Prostate gland (tissue), 2 donors: Measurements from ENCODE around the gene FAM114A2. TPM values are rescaled to one million over a fixed set of nuclear protein-coding genes. Genes with fewer than 3 reads are reported as not detected.
A peak's percentile ranks its signal among the peaks of the same experiment; 100 is the strongest.

Experiments used
- DNase-seq: peaks from one replicate; pipeline ENCODE4 v3.0.0-alpha.2; 2019; ENCODE audit warnings: low spot score
- H3K27ac ChIP-seq, 2 donors: fragments of 200-600 bp; sonication (generic); 2 replicates each; pipeline ENCODE4 v1.5.1; 2017 to 2019
- H3K27me3 ChIP-seq: fragments of 200-600 bp; sonication (generic); replicated peaks from 2 replicates; pipeline ENCODE4 v1.5.1; 2019; ENCODE audit not compliant: insufficient read depth
- H3K36me3 ChIP-seq, 2 donors: fragments of 200-600 bp; sonication (generic); 1 replicate in 1 of 2; 2 replicates in 1 of 2; pipeline versions ENCODE4 v1.5.1 to v1.8.1; 2017 to 2019
- H3K4me1 ChIP-seq: fragments of 200-600 bp; sonication (generic); replicated peaks from 2 replicates; pipeline ENCODE4 v1.5.1; 2019
- H3K4me3 ChIP-seq, 2 donors: fragments of 200-600 bp; sonication (generic); 2 replicates each; pipeline ENCODE4 v1.5.1; 2017 to 2019
- H3K9me3 ChIP-seq: fragments of 200-600 bp; sonication (generic); 2 replicates; pipeline ENCODE4 v1.5.1; 2017
- POLR2A ChIP-seq: fragments of 450-650 bp; IDR thresholded peaks from one replicate; pipeline ENCODE4 v1.6.1; 2016; ENCODE audit warnings: antibody characterized with exemption, mild to moderate bottlenecking
- POLR2AphosphoS5 ChIP-seq: sonication (generic); formaldehyde crosslinking; IDR thresholded peaks from one replicate; pipeline ENCODE4 v1.6.1; 2017; ENCODE audit warnings: antibody characterized with exemption
- WGBS: methylation state at CpG from one replicate; pipeline ENCODE4 v1.1.5; 2018; 5-methylcytosine and 5-hydroxymethylcytosine counted together
- intact Hi-C: fragments of 100-400 bp; cut with DNase I; formaldehyde crosslinking; loops from one replicate; pipeline ENCODE4 v1.14.2; 2022
- total RNA-seq, 2 donors: library from RNA; depleted of rRNA; stranded (reverse); fragments of >200 nt; gene quantifications; one replicate each; pipeline ENCODE4 v1.1.0, GENCODE V29; 2016
- TF ChIP-seq, protein P1 (sequence below), 4 experiments: fragments of 200-600 bp in 2 of 4; fragments of 450-650 bp in 2 of 4; sonication (generic) in 2 of 4; IDR thresholded peaks; 1 replicate in 3 of 4; 2 replicates in 1 of 4; pipeline ENCODE4 v1.5.1; 2016 to 2019; ENCODE audit warnings: antibody characterized with exemption in 4 of 4, mild to moderate bottlenecking in 2 of 4, moderate library complexity in 2 of 4

FAM114A2 gene
- total RNA-seq, 2 donors from 2014 or later: 13.8 to 24.2 TPM

DNA sequence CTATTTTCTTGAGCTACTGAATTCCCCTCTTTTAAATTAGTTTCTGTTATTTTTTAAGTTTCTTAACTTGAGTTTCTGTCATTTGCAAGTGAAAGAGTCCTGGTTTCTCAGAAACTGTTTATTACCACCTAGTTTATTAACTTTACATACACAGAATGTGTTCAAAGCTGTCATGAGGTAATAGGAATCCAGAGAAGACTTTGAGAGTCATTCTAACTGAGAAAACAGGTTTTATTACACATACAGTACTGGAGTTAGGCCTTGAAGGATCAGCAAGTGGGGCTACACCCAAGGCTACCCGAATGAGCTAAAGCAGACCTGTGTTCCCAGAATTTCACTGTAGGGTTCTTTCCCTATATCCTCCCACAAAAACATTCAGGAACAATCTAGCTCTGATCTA, 33.1 kb downstream of the FAM114A2 start:
- TF ChIP-seq POLR2A: no peak
- no peak for TF ChIP-seq POLR2AphosphoS5
- TF ChIP-seq, protein P1, sequence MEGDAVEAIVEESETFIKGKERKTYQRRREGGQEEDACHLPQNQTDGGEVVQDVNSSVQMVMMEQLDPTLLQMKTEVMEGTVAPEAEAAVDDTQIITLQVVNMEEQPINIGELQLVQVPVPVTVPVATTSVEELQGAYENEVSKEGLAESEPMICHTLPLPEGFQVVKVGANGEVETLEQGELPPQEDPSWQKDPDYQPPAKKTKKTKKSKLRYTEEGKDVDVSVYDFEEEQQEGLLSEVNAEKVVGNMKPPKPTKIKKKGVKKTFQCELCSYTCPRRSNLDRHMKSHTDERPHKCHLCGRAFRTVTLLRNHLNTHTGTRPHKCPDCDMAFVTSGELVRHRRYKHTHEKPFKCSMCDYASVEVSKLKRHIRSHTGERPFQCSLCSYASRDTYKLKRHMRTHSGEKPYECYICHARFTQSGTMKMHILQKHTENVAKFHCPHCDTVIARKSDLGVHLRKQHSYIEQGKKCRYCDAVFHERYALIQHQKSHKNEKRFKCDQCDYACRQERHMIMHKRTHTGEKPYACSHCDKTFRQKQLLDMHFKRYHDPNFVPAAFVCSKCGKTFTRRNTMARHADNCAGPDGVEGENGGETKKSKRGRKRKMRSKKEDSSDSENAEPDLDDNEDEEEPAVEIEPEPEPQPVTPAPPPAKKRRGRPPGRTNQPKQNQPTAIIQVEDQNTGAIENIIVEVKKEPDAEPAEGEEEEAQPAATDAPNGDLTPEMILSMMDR (IDR thresholded peaks at IDR 0.05): no peak
- Histone ChIP-seq H3K27ac (no peak overlapping the region), H3K36me3 (no peaks in the 10 kb centered on the region), H3K27me3 (no peaks in the 10 kb centered on the region), H3K4me3 (no peak overlapping the region), H3K4me1 (no peaks in the 10 kb centered on the region), H3K9me3 (no peaks in the 10 kb centered on the region)
- intact Hi-C loops: no loop called here
- no peak for DNase-seq
- 74% methylated on average over 1 of the region's 1 CpG for WGBS

DNA sequence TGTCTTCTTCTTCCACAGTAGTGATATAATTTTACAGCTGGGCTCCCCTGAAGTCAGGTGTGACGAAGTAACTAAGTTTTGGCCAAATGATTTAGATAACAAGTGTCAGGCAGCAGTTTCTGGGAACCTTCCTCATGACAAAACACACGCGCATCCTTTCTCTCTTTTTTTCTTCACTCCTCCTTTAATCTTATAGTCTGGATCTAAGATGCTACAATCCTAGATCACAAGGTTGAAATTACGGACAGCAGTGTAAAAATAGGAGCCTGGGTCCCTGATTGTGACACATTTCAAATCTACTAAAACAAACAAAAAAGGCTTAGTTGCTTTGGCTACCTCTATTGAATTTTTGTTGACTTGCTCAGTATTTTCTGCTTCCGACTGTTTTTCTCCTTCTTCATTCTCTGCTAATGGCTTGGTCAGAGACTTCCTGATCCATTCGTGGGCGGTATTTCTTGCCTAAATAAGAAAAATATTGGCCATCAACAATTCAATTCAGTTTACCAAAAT, 36.1 kb downstream of the FAM114A2 start:
- H3K36me3 ChIP-seq: no peaks in the 10 kb centered on the region
- intact Hi-C loops: no loop called here
- no peaks in the 10 kb centered on the region for H3K9me3 ChIP-seq
- H3K4me1 ChIP-seq: no peaks in the 10 kb centered on the region
- TF ChIP-seq POLR2A: no peak
- TF ChIP-seq, protein P1 (IDR thresholded peaks at IDR 0.05): no peak
- no peak for TF ChIP-seq POLR2AphosphoS5
- H3K27me3 ChIP-seq: no peaks in the 10 kb centered on the region
- H3K27ac ChIP-seq: peak overlapping the region in 1 of 2 donors; percentile 5
- no peak overlapping the region for H3K4me3 ChIP-seq
- 79% methylated on average over 7 of the region's 7 CpGs for WGBS
- DNase-seq: no peak

DNA sequence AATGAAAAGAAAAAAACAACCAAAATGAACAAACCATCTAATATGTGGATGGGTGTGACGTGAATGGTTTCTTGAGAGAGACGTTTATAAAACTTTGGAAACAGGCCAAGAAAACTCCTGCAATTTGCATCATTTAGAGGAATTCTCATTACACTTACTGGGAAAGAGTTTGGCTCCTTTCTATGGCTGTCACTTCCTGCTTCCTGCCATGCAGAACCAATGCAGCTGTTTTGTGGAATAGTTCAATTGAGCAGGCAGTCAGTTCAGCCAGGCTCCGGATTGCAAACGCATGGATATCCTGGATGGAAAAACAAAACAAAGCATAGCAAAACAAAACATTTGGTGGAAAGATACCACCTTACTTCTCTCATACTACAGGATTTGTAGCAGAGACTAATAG, 36.6 kb downstream of the FAM114A2 start:
- Histone ChIP-seq H3K27me3 (no peaks in the 10 kb centered on the region), H3K27ac (peak overlapping the region in 1 of 2 donors; percentile 5), H3K4me1 (no peaks in the 10 kb centered on the region), H3K9me3 (no peaks in the 10 kb centered on the region), H3K4me3 (no peak overlapping the region), H3K36me3 (no peaks in the 10 kb centered on the region)
- intact Hi-C loops: no loop called here
- WGBS: 62% methylated on average over 4 of the region's 4 CpGs
- TF ChIP-seq POLR2A (no peak), POLR2AphosphoS5 (peak; percentile 4)
- TF ChIP-seq, protein P1 (IDR thresholded peaks at IDR 0.05): no peak
- no peak for DNase-seq

DNA sequence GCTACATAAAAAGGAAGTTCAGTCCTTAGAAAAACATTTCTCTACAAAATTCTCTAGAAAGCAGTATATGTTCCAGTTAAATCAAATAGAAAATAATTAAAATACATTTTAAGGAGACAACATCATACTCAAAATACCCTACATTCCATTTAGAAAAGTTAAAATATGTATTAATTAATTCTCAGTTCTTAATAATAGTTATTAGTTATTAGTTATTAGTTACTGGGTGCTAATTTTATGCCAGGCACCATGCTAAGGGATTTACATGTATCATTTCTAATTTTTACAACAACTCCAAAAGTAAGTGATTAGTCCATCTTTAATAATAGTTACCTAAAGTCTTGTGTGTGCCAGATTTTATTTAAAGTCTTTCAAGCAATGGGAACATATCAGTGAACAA, 38.0 kb downstream of the FAM114A2 start:
- intact Hi-C loops: no loop called here
- Histone ChIP-seq H3K9me3 (no peaks in the 10 kb centered on the region), H3K4me1 (no peaks in the 10 kb centered on the region), H3K36me3 (no peaks in the 10 kb centered on the region), H3K27me3 (no peaks in the 10 kb centered on the region), H3K27ac (no peak overlapping the region), H3K4me3 (no peak overlapping the region)
- TF ChIP-seq POLR2AphosphoS5 (no peak), POLR2A (no peak)
- TF ChIP-seq, protein P1 (IDR thresholded peaks at IDR 0.05): no peak
- DNase-seq: no peak

DNA sequence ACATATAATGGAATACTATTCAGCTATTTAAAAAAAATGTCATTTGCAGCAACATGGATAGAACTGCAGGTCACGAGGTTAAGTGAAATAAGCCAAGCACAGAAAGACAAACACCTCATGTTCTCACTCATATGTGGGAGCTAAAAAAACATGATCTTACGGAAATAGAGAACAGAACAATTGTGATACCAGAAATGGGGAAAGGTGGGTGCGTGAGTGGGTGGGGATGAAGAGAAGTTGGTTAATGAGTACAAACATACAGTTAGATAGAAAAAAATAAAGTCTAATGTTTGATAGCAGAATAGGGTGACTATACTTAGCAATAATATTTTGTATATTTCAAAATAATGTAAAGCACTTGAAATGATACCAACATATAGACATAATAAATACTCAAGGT, 38.7 kb downstream of the FAM114A2 start:
- DNase-seq: no peak
- Histone ChIP-seq H3K27me3 (no peaks in the 10 kb centered on the region), H3K9me3 (no peaks in the 10 kb centered on the region), H3K4me3 (no peak overlapping the region), H3K4me1 (no peaks in the 10 kb centered on the region), H3K36me3 (no peaks in the 10 kb centered on the region), H3K27ac (no peak overlapping the region)
- TF ChIP-seq, protein P1 (IDR thresholded peaks at IDR 0.05): no peak
- intact Hi-C loops: no loop called here
- WGBS: 98% methylated on average over 3 of the region's 3 CpGs
